A549 (cell line): ENCODE results near the gene MS4A8. TPM values are rescaled to one million over a fixed set of nuclear protein-coding genes. Genes with fewer than 3 reads are reported as not detected.

Source experiments
- polyA plus RNA-seq, 4 experiments: library from polyadenylated mRNA; depleted of rRNA in 3 of 4; stranded (reverse); fragments of >200 nt; fragmentation: RNase III in 1 of 4; extraction: RNeasy Plus Mini Kit Qiagen cat#74134 plus additional on column Dnase treatment in 1 of 4; gene quantifications; 2 replicates in 3 of 4; 3 replicates in 1 of 4; pipeline ENCODE4 v1.2.3, GENCODE V29; 2011 to 2017

Gene MS4A8
- polyA plus RNA-seq, 2 of the 4 experiments (the other 2 are of a cell fraction): not detected

Other genes with a start within 250 kb of the MS4A8 start
- gene MS4A1, start 243.8 kb upstream of the MS4A8 start, polyA plus RNA-seq (2011; rRNA removed): not detected in 2 replicates
- not detected in 3 replicates for gene MS4A1, start 243.8 kb upstream of the MS4A8 start, polyA plus RNA-seq (2017; fragmentation: RNase III; extraction: RNeasy Plus Mini Kit Qiagen cat#74134 plus additional on column Dnase treatment)
- gene MS4A12, start 206.8 kb upstream of the MS4A8 start, polyA plus RNA-seq (2011; rRNA removed): not detected in 2 replicates
- gene MS4A12, start 206.8 kb upstream of the MS4A8 start, polyA plus RNA-seq (2017; fragmentation: RNase III; extraction: RNeasy Plus Mini Kit Qiagen cat#74134 plus additional on column Dnase treatment): not detected in 3 replicates
- not detected in 2 replicates for gene MS4A13, start 184.2 kb upstream of the MS4A8 start, polyA plus RNA-seq (2011; rRNA removed)
- gene MS4A13, start 184.2 kb upstream of the MS4A8 start, polyA plus RNA-seq (2017; fragmentation: RNase III; extraction: RNeasy Plus Mini Kit Qiagen cat#74134 plus additional on column Dnase treatment): not detected in 3 replicates
- not detected in 2 replicates for gene MS4A18, start 25.1 kb downstream of the MS4A8 start, polyA plus RNA-seq (2011; rRNA removed)
- gene MS4A18, start 25.1 kb downstream of the MS4A8 start, polyA plus RNA-seq (2017; fragmentation: RNase III; extraction: RNeasy Plus Mini Kit Qiagen cat#74134 plus additional on column Dnase treatment): not detected in 3 replicates
- not detected in 2 replicates for gene MS4A15, start 57.3 kb downstream of the MS4A8 start, polyA plus RNA-seq (2011; rRNA removed)
- gene MS4A15, start 57.3 kb downstream of the MS4A8 start, polyA plus RNA-seq (2017; fragmentation: RNase III; extraction: RNeasy Plus Mini Kit Qiagen cat#74134 plus additional on column Dnase treatment): not detected in 3 replicates
- not detected in 2 replicates for gene MS4A10, start 85.7 kb downstream of the MS4A8 start, polyA plus RNA-seq (2011; rRNA removed)
- not detected in 3 replicates for gene MS4A10, start 85.7 kb downstream of the MS4A8 start, polyA plus RNA-seq (2017; fragmentation: RNase III; extraction: RNeasy Plus Mini Kit Qiagen cat#74134 plus additional on column Dnase treatment)
- gene CCDC86, start 142.5 kb downstream of the MS4A8 start, polyA plus RNA-seq (2011; rRNA removed): 39.8 and 42.8 TPM in 2 replicates
- 67.5 to 74.4 TPM (median 71.1 TPM) in 3 replicates for gene CCDC86, start 142.5 kb downstream of the MS4A8 start, polyA plus RNA-seq (2017; fragmentation: RNase III; extraction: RNeasy Plus Mini Kit Qiagen cat#74134 plus additional on column Dnase treatment)
- 0.05 and 0.09 TPM in 2 replicates for gene PTGDR2, start 156.3 kb downstream of the MS4A8 start, polyA plus RNA-seq (2011; rRNA removed)
- gene PTGDR2, start 156.3 kb downstream of the MS4A8 start, polyA plus RNA-seq (2017; fragmentation: RNase III; extraction: RNeasy Plus Mini Kit Qiagen cat#74134 plus additional on column Dnase treatment): 0.07 to 0.19 TPM (median 0.16 TPM) in 3 replicates
- 0.06 and 0.26 TPM in 2 replicates for gene ZP1, start 167.9 kb downstream of the MS4A8 start, polyA plus RNA-seq (2011; rRNA removed)
- gene ZP1, start 167.9 kb downstream of the MS4A8 start, polyA plus RNA-seq (2017; fragmentation: RNase III; extraction: RNeasy Plus Mini Kit Qiagen cat#74134 plus additional on column Dnase treatment): 0.30 to 0.32 TPM (median 0.30 TPM) in 3 replicates
- 41.1 and 51.7 TPM in 2 replicates for gene PRPF19, start 207.0 kb downstream of the MS4A8 start, polyA plus RNA-seq (2011; rRNA removed)
- 175 to 184 TPM (median 177 TPM) in 3 replicates for gene PRPF19, start 207.0 kb downstream of the MS4A8 start, polyA plus RNA-seq (2017; fragmentation: RNase III; extraction: RNeasy Plus Mini Kit Qiagen cat#74134 plus additional on column Dnase treatment)
- gene TMEM109, start 214.5 kb downstream of the MS4A8 start, polyA plus RNA-seq (2011; rRNA removed): 40.9 and 58.0 TPM in 2 replicates
- 88.4 to 93.4 TPM (median 93.0 TPM) in 3 replicates for gene TMEM109, start 214.5 kb downstream of the MS4A8 start, polyA plus RNA-seq (2017; fragmentation: RNase III; extraction: RNeasy Plus Mini Kit Qiagen cat#74134 plus additional on column Dnase treatment)
- 18.1 and 19.5 TPM in 2 replicates for gene TMEM132A, start 224.8 kb downstream of the MS4A8 start, polyA plus RNA-seq (2011; rRNA removed)
- 87.2 to 91.8 TPM (median 88.0 TPM) in 3 replicates for gene TMEM132A, start 224.8 kb downstream of the MS4A8 start, polyA plus RNA-seq (2017; fragmentation: RNase III; extraction: RNeasy Plus Mini Kit Qiagen cat#74134 plus additional on column Dnase treatment)